HG02798 (cell line): ENCODE data around the gene PAQR5.
"Not testable (repeated sequence)": the region's sequence is repeated elsewhere in the genome, so short reads cannot be mapped to it uniquely, and the experiment has no call there.

ENCODE experiments used
- ATAC-seq: cut with Tn5 transposase; IDR thresholded peaks from one replicate; pipeline ENCODE4 v1.9.1; 2021; ENCODE audit warnings: mild to moderate bottlenecking; ENCODE audit not compliant: unreplicated experiment, poor library complexity

Gene PAQR5

DNA sequence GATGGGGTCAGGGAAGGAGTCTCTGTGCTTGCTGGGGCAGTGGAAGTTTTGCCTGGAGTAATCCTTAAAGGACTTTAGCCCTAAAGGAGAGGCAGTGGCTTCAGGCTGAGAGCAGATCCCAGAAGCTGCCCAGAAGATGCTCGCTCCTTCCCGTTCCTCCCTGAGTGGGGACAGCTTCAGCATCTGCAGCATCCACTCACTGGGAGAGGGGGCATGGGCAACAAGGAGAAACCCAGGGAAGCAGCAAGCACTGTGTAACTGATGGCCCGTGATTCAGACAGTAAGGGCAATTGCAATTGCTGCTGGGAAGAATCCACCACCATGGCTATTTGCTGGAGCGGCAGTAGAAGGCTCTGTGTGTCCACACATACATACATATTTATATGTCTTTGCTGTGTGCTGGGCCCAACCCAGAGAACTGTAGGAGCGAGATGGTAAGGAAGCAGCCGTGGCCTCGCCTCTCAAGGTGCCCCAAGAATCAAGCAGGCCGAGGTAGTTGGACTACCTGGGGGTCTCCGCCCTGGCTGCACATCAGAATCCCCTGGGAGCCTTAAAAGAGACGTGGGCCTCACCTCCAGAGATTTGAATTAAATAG is 5.8 kb upstream of the PAQR5 start:
- no peak for ATAC-seq

DNA sequence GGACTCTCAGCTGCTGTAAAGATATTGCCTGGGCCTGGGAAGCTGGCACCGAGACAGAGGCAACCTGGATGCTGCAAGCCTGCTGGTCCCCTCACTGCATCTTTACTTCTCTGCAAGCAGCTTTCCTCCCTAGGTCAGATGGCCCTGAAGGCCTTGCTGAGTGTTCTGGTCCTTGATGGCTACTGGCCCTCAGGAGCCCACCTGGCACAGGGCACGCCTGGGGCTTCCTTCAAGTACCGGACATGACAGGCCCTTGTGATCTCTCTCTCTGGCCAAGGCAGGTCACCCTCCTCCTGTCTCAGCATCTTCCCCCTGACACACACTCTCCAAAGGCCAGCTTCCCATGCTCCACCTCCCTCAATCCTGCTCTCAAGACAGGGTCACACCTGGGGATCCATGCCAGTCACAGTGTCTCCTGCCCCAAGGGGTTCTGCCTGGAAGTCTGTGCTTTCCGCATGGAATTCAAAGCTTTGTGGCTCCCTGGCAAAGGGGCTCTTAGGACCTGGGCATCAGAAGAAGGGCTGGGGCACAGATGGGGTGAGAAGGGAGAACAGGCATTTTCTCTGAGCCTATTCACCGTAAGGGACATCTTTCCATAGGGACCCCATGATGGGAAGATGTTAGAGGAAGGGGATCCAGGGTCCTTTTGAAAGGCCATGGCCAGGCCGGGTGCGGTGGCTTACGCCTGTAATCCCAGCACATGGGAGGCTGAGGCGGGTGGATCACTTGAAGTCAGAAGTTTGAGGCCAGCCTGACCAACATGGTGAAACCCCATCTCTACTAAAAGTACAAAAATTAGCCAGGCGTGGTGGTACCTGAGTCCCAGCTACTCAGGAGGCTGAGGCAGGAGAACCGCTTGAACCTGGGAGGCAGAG is 4.7 kb upstream of the PAQR5 start:
- no peak for ATAC-seq

- ATAC-seq = no peak
These were observed 2.1 kb upstream of the PAQR5 start for GRCh38 chr15:69296606-69297005.

DNA sequence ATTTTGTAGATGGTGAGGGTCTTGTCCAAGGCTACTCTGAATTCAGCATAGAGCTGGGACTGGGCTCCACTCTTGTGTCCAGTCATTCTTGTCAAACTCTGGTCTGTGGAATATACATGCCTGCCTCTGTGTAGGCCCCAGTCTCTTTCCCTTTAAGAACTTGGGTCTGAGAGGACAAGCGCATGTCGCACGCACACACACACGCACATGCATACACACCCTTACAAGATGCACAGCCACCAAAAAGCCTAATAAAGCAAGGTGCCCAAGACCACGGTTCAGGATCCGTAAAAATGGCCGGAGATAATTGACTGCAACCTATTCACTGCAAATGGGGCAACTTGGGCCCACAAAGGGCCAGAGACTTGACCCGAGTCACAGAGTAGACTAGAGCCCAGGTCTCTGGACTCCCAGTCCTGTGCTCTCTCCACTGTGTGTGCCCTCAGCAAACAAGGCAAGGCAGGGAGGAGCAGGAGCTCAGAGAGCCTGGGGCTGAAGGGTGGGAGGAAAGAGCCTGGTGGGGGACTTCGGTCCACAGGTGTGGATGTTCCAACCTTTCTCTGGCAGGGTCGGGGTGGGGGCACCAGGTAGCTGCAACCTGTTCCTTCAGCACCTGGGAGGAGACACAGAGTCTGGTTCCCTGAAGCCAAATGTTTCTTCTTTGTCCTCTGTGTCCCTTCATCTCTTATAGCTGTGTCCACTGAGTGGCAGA is 914 bp upstream of the PAQR5 start:
- no peak for ATAC-seq

- ATAC-seq = no peak
These were observed 387 bp upstream of the PAQR5 start for GRCh38 chr15:69298354-69298696.

GRCh38 chr15:69299451-69299886 is 757 bp downstream of the PAQR5 start:
- ATAC-seq = no peak

- ATAC-seq = no peak
These were observed 1.4 kb downstream of the PAQR5 start for GRCh38 chr15:69299943-69300588.

DNA sequence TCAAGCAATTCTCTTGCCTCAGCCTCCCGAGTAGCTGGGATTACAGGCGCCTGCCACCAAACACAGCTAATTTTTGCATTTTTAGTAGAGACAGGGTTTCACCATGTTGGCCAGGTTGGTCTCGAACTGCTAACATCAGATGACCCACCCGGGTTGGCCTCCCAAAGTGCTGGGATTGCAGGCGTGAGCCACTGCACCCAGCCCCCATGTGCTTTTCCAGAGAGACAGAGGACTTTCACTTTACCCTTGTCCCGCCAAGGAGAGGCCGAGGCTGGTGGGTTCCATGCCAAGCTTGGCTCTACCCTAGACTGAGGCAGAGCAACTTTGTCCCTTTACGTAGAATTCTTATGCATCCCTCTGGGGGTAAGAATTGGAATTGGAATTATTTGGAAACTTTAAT is 2.4 kb downstream of the PAQR5 start:
- ATAC-seq = not testable (repeated sequence)

GRCh38 chr15:69302087-69302486 is 3.4 kb downstream of the PAQR5 start:
- not testable (repeated sequence) for ATAC-seq

- ATAC-seq = no peak
These were observed 4.2 kb downstream of the PAQR5 start for GRCh38 chr15:69302929-69303328.

DNA sequence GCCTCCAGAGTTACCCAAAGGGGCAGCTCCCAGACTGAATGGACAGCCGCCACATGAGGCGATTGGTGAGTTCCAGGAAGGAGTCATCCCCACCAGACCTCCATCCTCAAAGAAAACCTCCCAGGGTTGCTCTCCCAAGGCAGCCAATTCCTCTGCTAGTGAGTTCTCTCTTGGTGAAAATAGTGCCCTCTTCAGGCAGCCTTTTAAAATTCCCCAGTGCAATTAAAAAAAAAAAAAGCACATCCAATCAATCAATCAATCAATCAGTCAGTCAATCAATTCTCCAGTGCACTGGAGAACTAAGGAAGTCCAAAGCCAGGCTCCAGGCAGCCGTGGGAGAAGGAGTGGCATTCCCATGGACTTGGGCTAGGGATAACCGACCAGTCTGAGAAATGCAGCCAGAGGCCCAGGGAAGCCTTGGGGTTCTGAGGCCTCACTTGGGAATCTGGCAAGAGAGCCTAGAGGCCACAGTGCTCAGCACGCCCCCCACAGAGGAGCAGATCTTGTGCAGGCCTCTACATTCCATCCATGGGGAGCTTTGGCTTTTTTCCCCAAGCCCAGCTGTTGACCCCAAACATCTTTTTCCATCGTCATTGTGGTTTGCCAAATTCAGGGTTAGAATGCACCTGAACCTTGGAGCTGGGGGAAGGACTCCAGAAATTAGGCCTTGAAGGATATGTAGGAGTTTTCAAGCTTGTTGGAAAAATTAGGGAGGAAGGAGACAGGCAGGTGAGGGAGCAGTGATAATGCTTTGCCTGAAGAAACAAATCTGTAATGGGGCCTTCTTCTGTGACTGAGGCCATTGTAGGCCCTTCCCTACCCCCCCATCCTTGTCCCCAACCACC is 4.8 kb downstream of the PAQR5 start:
- no peak for ATAC-seq

- ATAC-seq = no peak
These were observed 5.5 kb downstream of the PAQR5 start for GRCh38 chr15:69304182-69304545.

DNA sequence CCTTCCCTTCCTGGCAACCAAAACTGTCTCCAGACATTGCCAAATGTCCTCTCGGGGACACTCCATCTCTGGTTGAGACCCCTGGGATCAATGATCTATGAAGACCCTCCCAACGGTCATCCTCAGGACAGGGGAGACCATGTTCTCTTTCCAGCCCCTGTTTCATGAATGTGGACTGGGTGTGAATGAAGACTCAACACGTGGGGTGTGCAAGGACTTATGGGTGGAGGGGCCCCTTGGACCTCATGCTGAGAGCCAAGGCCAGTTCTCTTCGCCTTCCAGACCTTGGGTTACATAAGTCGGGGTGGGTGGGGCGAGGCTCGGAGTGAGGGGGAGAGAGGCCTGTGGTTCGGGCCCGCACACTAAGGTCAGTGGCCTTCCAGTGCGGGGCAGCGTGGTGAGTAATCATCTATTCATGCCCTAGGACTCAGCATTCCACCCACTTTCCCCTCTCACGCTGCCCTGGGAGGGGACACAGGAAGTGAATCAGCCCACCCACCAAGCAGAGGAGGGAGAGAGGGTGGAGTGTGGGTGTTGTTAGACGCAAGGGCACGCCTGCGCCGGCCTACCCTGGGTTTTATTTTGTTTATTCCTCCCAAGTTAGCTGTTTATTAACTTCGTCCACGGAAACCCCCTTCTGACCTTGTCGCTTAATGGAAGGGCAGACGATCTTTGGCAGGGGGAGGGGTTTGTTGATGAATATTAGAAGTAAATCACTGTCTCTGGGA is 6.7 kb downstream of the PAQR5 start:
- ATAC-seq = no peak

DNA sequence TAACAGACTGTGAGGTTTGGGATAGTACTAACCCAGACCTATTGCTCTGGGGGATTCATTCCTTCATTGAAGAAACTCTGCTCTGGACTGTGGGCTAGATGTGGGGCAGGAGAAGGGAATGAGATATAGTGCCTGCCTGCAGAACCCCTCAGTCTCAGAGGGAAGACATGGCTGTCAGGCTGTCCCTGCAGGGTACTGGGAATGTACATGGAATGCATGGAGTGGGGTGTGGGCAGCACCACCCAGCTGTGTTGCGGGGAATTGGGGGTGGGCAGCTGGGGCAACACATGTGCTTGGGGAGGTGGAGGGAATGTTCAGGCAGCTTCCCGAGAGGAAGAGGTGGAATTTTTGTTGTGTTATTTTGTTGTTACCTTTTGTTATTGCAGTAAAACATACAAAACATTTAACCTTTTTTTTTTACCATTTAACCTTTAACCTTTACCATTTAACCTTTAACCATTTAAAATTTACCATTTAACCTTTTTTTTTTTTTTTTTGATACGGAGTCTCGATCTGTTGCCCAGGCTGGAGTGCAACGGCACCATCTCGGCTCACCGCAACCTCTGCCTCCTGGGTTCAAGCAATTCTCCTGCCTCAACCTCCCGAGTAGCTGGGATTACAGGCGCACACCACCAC is 7.3 kb downstream of the PAQR5 start:
- ATAC-seq = no peak

- ATAC-seq = no peak
These were observed 9.2 kb downstream of the PAQR5 start for GRCh38 chr15:69307939-69308338.

DNA sequence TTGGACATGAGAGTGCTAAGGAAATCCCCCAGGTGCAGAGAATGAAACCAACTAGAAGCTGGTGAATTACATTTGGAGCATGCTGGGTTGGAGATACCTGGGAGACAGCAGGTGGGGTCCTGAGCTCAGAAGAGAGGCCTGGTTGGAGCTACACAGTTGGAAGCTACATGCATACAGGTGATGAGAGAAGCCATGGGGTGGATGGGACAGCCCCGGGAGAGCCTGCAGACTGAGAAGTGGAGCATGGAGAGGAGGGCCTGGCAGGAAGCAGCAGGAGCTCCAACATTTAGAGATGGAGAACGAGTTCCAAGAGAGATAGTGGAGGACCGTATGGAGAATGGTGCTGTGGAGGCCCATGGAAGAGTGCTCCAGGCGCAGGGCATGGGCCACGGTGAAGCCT is 10.2 kb downstream of the PAQR5 start:
- ATAC-seq = no peak

DNA sequence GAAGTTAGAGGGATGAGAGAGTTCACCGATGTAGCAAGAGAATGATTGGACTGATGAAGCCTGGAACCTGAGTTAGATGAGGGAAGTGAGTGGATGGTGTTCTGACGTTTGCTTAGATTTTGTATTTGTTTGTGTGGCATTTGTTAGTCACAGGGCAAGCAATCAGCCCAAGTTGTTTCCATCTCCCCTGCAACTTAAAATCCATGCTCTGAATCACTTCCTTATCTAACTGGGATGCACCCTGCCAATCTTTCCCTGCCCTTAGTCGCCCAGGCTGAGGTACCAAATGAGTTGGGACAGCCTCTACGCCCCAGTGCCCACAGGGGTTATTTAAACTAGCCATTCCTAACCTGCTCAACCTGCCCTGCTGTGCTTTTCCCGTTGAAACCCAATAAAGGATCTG is 12.6 kb downstream of the PAQR5 start:
- no peak for ATAC-seq

DNA sequence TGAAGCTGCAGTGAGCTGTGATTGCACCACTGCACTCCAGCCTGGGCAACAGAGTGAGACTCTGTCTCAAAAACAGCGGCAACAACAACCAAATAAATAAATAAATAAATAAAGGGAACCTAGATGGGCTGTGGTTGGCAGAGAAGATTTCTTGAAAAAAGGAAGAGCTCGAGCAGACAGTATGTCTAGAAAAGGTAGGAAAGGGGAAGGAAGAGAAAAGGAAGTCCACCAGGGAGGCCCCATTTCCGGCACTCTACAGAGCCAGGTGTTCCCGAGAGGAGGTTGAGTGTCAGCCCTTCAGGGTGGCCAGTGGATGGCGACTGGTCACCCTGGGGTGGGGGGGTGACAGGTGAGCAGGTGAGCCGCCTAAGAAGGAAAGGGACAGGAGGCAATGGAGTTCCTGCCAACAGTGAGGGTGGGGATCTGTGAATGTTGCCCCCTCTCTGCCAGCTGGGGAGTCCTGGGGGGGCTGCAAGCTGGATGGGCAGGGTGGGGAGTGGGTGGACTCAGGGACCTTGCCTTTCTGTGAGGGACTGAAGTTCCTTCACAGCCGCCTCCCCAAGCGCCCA is 14.8 kb downstream of the PAQR5 start:
- no peak for ATAC-seq

GRCh38 chr15:69314131-69314530 is 15.4 kb downstream of the PAQR5 start:
- no peak for ATAC-seq
